HepG2 (cell line): ENCODE data around the gene SLCO1B3. TPM values are rescaled to one million over a fixed set of nuclear protein-coding genes. Genes with fewer than 3 reads are reported as not detected.

Experiments used
- ATAC-seq: fragments of 200-7000 bp; cut with Tn5 transposase; 3 replicates; pipeline ENCODE4 v1.9.1; 2020; ENCODE audit warnings: mild to moderate bottlenecking, moderate library complexity
- BruUV-seq: library from RNA; stranded (reverse); fragments of 400-500 nt; replicated peaks from 2 replicates; lab custom pipeline; 2021; lab: Mats Ljungman, UMichigan
- CTCF ChIA-PET: fragments of 300-600 bp; formaldehyde crosslinking; extraction: SDS; loops from one replicate; lab custom pipeline; 2021; ENCODE audit warnings: low total read pairs, inconsistent platforms, low intra/inter-chr PET ratio; lab: Yijun Ruan, JAX
- POLR2A ChIA-PET: fragments of 350-600 bp; sonication (Branson Sonifier 250); formaldehyde crosslinking; loops from one replicate; lab custom pipeline; 2020; ENCODE audit warnings: antibody characterized with exemption, inconsistent platforms; lab: Yijun Ruan, JAX
- DNase-seq: peaks from one replicate; pipeline ENCODE4 v3.0.0-alpha.2; 2015; ENCODE audit warnings: low spot score
- FAIRE-seq: peaks from 3 replicates; lab custom pipeline; 2011; peaks lifted over from hg19 to GRCh38; lab: Jason Lieb, UNC
- H2AFZ ChIP-seq: one replicate; pipeline ENCODE4 v1.6.1; 2011; ENCODE audit warnings: low read length, inconsistent platforms
- H3K27ac ChIP-seq: fragments of 300-600 bp; 3 replicates; pipeline ENCODE4 v1.8.0; 2011; ENCODE audit warnings: mixed run types, mild to moderate bottlenecking, mixed read lengths, low read length, inconsistent platforms; ENCODE audit not compliant: insufficient read depth; ENCODE audit errors: extremely low read length
- H3K27me3 ChIP-seq, 2 experiments: fragments of 200-600 bp in 1 of 2; 2 replicates in 1 of 2; 3 replicates in 1 of 2; pipeline versions ENCODE4 v1.6.0 to v1.8.0; 2011; ENCODE audit warnings: low read length in 2 of 2, mild to moderate bottlenecking in 2 of 2, moderate library complexity in 2 of 2, inconsistent platforms in 1 of 2; ENCODE audit not compliant: insufficient read depth in 2 of 2, control insufficient read depth in 1 of 2
- H3K36me3 ChIP-seq, 2 experiments: fragments of 200-600 bp in 1 of 2; replicated peaks in 1 of 2; 2 replicates in 1 of 2; 3 replicates in 1 of 2; pipeline versions ENCODE4 v1.5.1 to v1.8.0; 2011; ENCODE audit warnings: low read length in 2 of 2, inconsistent platforms in 1 of 2; ENCODE audit not compliant: insufficient read depth in 2 of 2, control insufficient read depth in 1 of 2
- H3K4me1 ChIP-seq: 2 replicates; pipeline ENCODE4 v1.5.1; 2012; ENCODE audit warnings: low read length, inconsistent platforms; ENCODE audit not compliant: insufficient read depth
- H3K4me2 ChIP-seq: 2 replicates; pipeline ENCODE4 v1.6.0; 2011; ENCODE audit warnings: low read depth, low read length, inconsistent platforms
- H3K4me3 ChIP-seq, 3 experiments: fragments of 200-600 bp in 1 of 3; sonication (generic), shearing (Covaris generic) in 1 of 3; replicated peaks in 1 of 3; 2 replicates each; pipeline ENCODE4 v1.5.1; 2011 to 2016; ENCODE audit warnings: low read length in 3 of 3, inconsistent platforms in 2 of 3, low read depth in 2 of 3, mild to moderate bottlenecking in 2 of 3, control low read depth in 1 of 3, mixed read lengths in 1 of 3; ENCODE audit not compliant: insufficient read depth in 1 of 3
- H3K79me2 ChIP-seq: one replicate; pipeline ENCODE4 v1.6.1; 2011; ENCODE audit warnings: low read length, inconsistent platforms; ENCODE audit not compliant: insufficient read depth
- H3K9ac ChIP-seq: 2 replicates; pipeline ENCODE4 v1.6.0; 2011; ENCODE audit warnings: mild to moderate bottlenecking, low read depth, low read length, inconsistent platforms; ENCODE audit not compliant: insufficient read depth
- H3K9me3 ChIP-seq: 2 replicates; pipeline ENCODE4 v1.5.1; 2012; ENCODE audit warnings: mild to moderate bottlenecking, low read length
- H4K20me1 ChIP-seq: 2 replicates; pipeline ENCODE4 v1.6.0; 2011; ENCODE audit warnings: inconsistent platforms, mild to moderate bottlenecking, low read length, moderate library complexity; ENCODE audit not compliant: insufficient read depth
- HIVEP1 ChIP-seq: sonication (generic); formaldehyde crosslinking; IDR thresholded peaks from 2 replicates; pipeline ENCODE4 v1.4.0; 2020; ENCODE audit warnings: mild to moderate bottlenecking, missing genetic modification reagents
- LRRFIP1 ChIP-seq: sonication (generic); formaldehyde crosslinking; conservative IDR thresholded peaks from 2 replicates; pipeline ENCODE4 v1.4.0; 2020; ENCODE audit warnings: missing genetic modification reagents
- ZFP37 ChIP-seq: sonication (generic); formaldehyde crosslinking; IDR thresholded peaks from 2 replicates; pipeline ENCODE4 v1.4.0; 2020; ENCODE audit warnings: missing genetic modification reagents, borderline replicate concordance
- ZNF431 ChIP-seq: sonication (generic); formaldehyde crosslinking; IDR thresholded peaks from 2 replicates; pipeline ENCODE4 v1.9.0; 2022; ENCODE audit warnings: missing genetic modification reagents, low read depth, mild to moderate bottlenecking, borderline replicate concordance
- ZNF609 ChIP-seq: sonication (generic); formaldehyde crosslinking; IDR thresholded peaks from 2 replicates; pipeline ENCODE4 v1.4.0; 2020; ENCODE audit warnings: mild to moderate bottlenecking, missing genetic modification reagents, borderline replicate concordance
- WGBS: methylation state at CpG from one replicate; pipeline ENCODE4 v1.1.6; 2017; ENCODE audit warnings: low lambda C conversion rate; 5-methylcytosine and 5-hydroxymethylcytosine counted together
- in situ Hi-C: cut with HindIII; loops from 2 replicates; pipeline ENCODE4 v1.10.0; 2017; ENCODE audit warnings: low pct_unique_long_range_greater_than_20kb; ENCODE audit not compliant: extremely low pct_ligation_motif_present
- intact Hi-C: fragments of 100-400 bp; cut with micrococcal nuclease; formaldehyde crosslinking; loops from one replicate; pipeline ENCODE4 v1.10.0; 2022; ENCODE audit not compliant: unreplicated experiment
- polyA plus RNA-seq, 8 experiments: library from polyadenylated mRNA; depleted of rRNA in 3 of 8; stranded (reverse) in 7 of 8; unstranded in 1 of 8; fragments of >200 nt; fragmentation: Illumina TruSeq in 4 of 8; extraction: Trizol in 4 of 8; gene quantifications; 2 replicates each; pipeline versions ENCODE4 v1.2.1 to v1.2.3, GENCODE V29; 2011 to 2016; ENCODE audit warnings: low read depth in 4 of 8, missing spikeins in 1 of 8, mixed read lengths in 1 of 8; ENCODE audit not compliant: insufficient read depth in 1 of 8
- total RNA-seq, 5 experiments: library from RNA; depleted of rRNA; stranded (reverse); fragments of >200 nt; fragmentation: Illumina TruSeq; extraction: Trizol; gene quantifications; 2 replicates each; pipeline ENCODE4 v1.2.3, GENCODE V29; 2016; ENCODE audit warnings: low read depth in 1 of 5

SLCO1B3 gene
- total and polyA plus RNA-seq, 2 of the 13 experiments (the other 11 are each of a cell fraction or from before 2014, with no cell fraction given), result 0.15 TPM; not detected in 1

GRCh38 chr12:20917819-20918218 is 107.3 kb downstream of the SLCO1B3 start (continued):
- TF ChIP-seq ZNF609 (CRISPR knock-in tag), result no peak
- no peak for TF ChIP-seq ZNF431 (CRISPR knock-in tag)
- TF ChIP-seq ZFP37 (CRISPR knock-in tag), result no peak
- no peak for TF ChIP-seq LRRFIP1 (CRISPR knock-in tag)

- no peaks in the 10 kb centered on the region for H4K20me1 ChIP-seq
- BruUV-seq, result no TSS peak
- POLR2A ChIA-PET, result no interaction called here
- H3K4me3 ChIP-seq, result no peak overlapping the region
- CTCF ChIA-PET, result no interaction called here
- intact Hi-C loops (no loop called here), in situ Hi-C loops (no loop called here)
- H3K4me2 ChIP-seq, result no peak overlapping the region
- H3K79me2 ChIP-seq, result no peaks in the 10 kb centered on the region
- H3K27me3 ChIP-seq, result no peaks in the 10 kb centered on the region
- peaks cover 83% of the 10 kb centered on the region for H3K9me3 ChIP-seq
- H3K9ac ChIP-seq, result no peak overlapping the region
- no peak overlapping the region for H2AFZ ChIP-seq
- DNase-seq, result no peak
- no peak for FAIRE-seq
- no peak for TF ChIP-seq HIVEP1 (CRISPR knock-in tag)
- no peak for ATAC-seq
- H3K27ac ChIP-seq, result no peak overlapping the region
- no peaks in the 10 kb centered on the region for H3K36me3 ChIP-seq
- no peaks in the 10 kb centered on the region for H3K4me1 ChIP-seq
- 13% methylated on average over 3 of the region's 4 CpGs for WGBS
Observed at GRCh38 chr12:20931894-20932293, 121.4 kb downstream of the SLCO1B3 start.
